Mesenchymal stem cell (in vitro differentiated cells and primary cell): ENCODE measurements around the gene C15orf39.

Experiments used
- DNase-seq: peaks from one replicate; pipeline ENCODE4 v3.0.0-alpha.2; 2013
- H2AFZ ChIP-seq: one replicate; pipeline ENCODE4 v1.6.1; 2013; ENCODE audit warnings: low read depth, mild to moderate bottlenecking, control low read depth, inconsistent platforms, low read length, moderate library complexity
- H2AK5ac ChIP-seq: 2 replicates; pipeline ENCODE4 v1.6.1; 2013; ENCODE audit warnings: low read length, moderate library complexity, mild to moderate bottlenecking, inconsistent platforms; ENCODE audit not compliant: severe bottlenecking
- H2BK120ac ChIP-seq: one replicate; pipeline ENCODE4 v1.6.1; 2013; ENCODE audit warnings: low read depth, mild to moderate bottlenecking, inconsistent platforms, low read length, moderate library complexity
- H2BK12ac ChIP-seq, 2 experiments: one replicate each; pipeline ENCODE4 v1.6.1; 2013; ENCODE audit warnings: inconsistent platforms in 2 of 2, low read length in 2 of 2, mild to moderate bottlenecking in 2 of 2, moderate library complexity in 2 of 2, control low read depth in 1 of 2
- H2BK15ac ChIP-seq: one replicate; pipeline ENCODE4 v1.6.1; 2013; ENCODE audit warnings: mild to moderate bottlenecking, low read depth, inconsistent platforms; ENCODE audit not compliant: poor library complexity, severe bottlenecking
- H2BK5ac ChIP-seq: 2 replicates; pipeline ENCODE4 v1.6.1; 2013; ENCODE audit warnings: low read depth, mild to moderate bottlenecking, low read length, control low read depth, inconsistent platforms; ENCODE audit not compliant: poor library complexity, severe bottlenecking
- H3K14ac ChIP-seq, 2 experiments: one replicate each; pipeline ENCODE4 v1.6.1; 2013; ENCODE audit warnings: inconsistent platforms in 2 of 2, low read length in 2 of 2, control low read depth in 1 of 2, mild to moderate bottlenecking in 1 of 2, moderate library complexity in 1 of 2
- H3K18ac ChIP-seq, 2 experiments: one replicate each; pipeline ENCODE4 v1.6.1; 2013; ENCODE audit warnings: inconsistent platforms in 2 of 2, low read length in 2 of 2, control low read depth in 1 of 2, low read depth in 1 of 2, mild to moderate bottlenecking in 1 of 2
- H3K23ac ChIP-seq, 2 experiments: one replicate each; pipeline ENCODE4 v1.6.1; 2013; ENCODE audit warnings: inconsistent platforms in 2 of 2, low read length in 2 of 2, mild to moderate bottlenecking in 2 of 2, moderate library complexity in 2 of 2, control low read depth in 1 of 2
- H3K27ac ChIP-seq: 2 replicates; pipeline ENCODE4 v1.5.1; 2013; ENCODE audit warnings: mild to moderate bottlenecking, moderate library complexity, low read length, control low read depth, inconsistent platforms; ENCODE audit not compliant: poor library complexity, severe bottlenecking
- H3K27me3 ChIP-seq, 2 experiments: 2 replicates each; pipeline versions ENCODE4 v1.6.1 to v1.7.0; 2013; ENCODE audit warnings: low read length in 2 of 2, mild to moderate bottlenecking in 2 of 2, moderate library complexity in 2 of 2, control low read depth in 1 of 2, inconsistent platforms in 1 of 2; ENCODE audit not compliant: control insufficient read depth in 1 of 2, insufficient read depth in 1 of 2
- H3K36me3 ChIP-seq, 2 experiments: 2 replicates each; pipeline versions ENCODE4 v1.6.1 to v1.7.0; 2013; ENCODE audit warnings: low read length in 2 of 2, control low read depth in 1 of 2, inconsistent platforms in 1 of 2, low read depth in 1 of 2, mild to moderate bottlenecking in 1 of 2; ENCODE audit not compliant: insufficient read depth in 2 of 2, control insufficient read depth in 1 of 2
- H3K4ac ChIP-seq, 2 experiments: one replicate each; pipeline ENCODE4 v1.6.1; 2013; ENCODE audit warnings: inconsistent platforms in 2 of 2, low read length in 2 of 2, mild to moderate bottlenecking in 2 of 2, moderate library complexity in 2 of 2, control low read depth in 1 of 2, low read depth in 1 of 2
- H3K4me1 ChIP-seq: 2 replicates; pipeline ENCODE4 v1.6.1; 2013; ENCODE audit warnings: low read depth, low read length, control low read depth; ENCODE audit not compliant: control insufficient read depth, insufficient read depth
- H3K4me2 ChIP-seq: 2 replicates; pipeline ENCODE4 v1.6.1; 2013; ENCODE audit warnings: low read length, mild to moderate bottlenecking, inconsistent platforms; ENCODE audit not compliant: poor library complexity, severe bottlenecking
- H3K4me3 ChIP-seq, 2 experiments: 2 replicates each; pipeline versions ENCODE4 v1.5.1 to v1.7.0; 2013; ENCODE audit warnings: low read length in 2 of 2, mild to moderate bottlenecking in 2 of 2, control low read depth in 1 of 2, low read depth in 1 of 2; ENCODE audit not compliant: insufficient read depth in 1 of 2
- H3K79me1 ChIP-seq: replicated peaks from 2 replicates; pipeline ENCODE4 v1.6.1; 2013; ENCODE audit warnings: mild to moderate bottlenecking, control low read depth, low read length, inconsistent platforms; ENCODE audit not compliant: poor library complexity, severe bottlenecking
- H3K9ac ChIP-seq: 2 replicates; pipeline ENCODE4 v1.7.0; 2013; ENCODE audit warnings: mild to moderate bottlenecking, low read length, moderate library complexity
- H3K9me3 ChIP-seq: 2 replicates; pipeline ENCODE4 v1.7.0; 2013; ENCODE audit warnings: mild to moderate bottlenecking, low read length; ENCODE audit not compliant: control insufficient read depth
- H4K8ac ChIP-seq: one replicate; pipeline ENCODE4 v1.6.1; 2013; ENCODE audit warnings: inconsistent platforms, mild to moderate bottlenecking, low read length, moderate library complexity
- H4K91ac ChIP-seq: one replicate; pipeline ENCODE4 v1.6.1; 2013; ENCODE audit warnings: mild to moderate bottlenecking, low read length, inconsistent platforms
- WGBS: methylation state at CpG from one replicate; pipeline ENCODE4 v1.1.7; 2013; ENCODE audit warnings: mixed read lengths; 5-methylcytosine and 5-hydroxymethylcytosine counted together

The C15orf39 gene

GRCh38 chr15:75202251-75203016 is 752 bp downstream of the C15orf39 start:
- Histone ChIP-seq H2BK120ac (peak overlapping the region; percentile 84), H3K27me3 (peaks cover 16 to 30% of the 10 kb centered on the region in 2 experiments), H2AK5ac (no peak overlapping the region), H2BK12ac (peak overlapping the region; percentile 56 to 75), H2BK15ac (peak overlapping the region; percentile 91), H3K9ac (peak overlapping the region; percentile 99), H2AFZ (peak overlapping the region; percentile 7), H4K8ac (peak overlapping the region; percentile 73), H3K18ac (peak overlapping the region; percentile 54 to 93), H3K4ac (peak overlapping the region; percentile 8 to 95), H3K27ac (no peak overlapping the region), H3K14ac (peak overlapping the region in 1 of 2 experiments; percentile 19), H3K23ac (peak overlapping the region in 1 of 2 experiments; percentile 86), H3K9me3 (no peaks in the 10 kb centered on the region), H2BK5ac (no peak overlapping the region), H3K4me1 (peaks cover 28% of the 10 kb centered on the region), H4K91ac (peak overlapping the region; percentile 77), H3K4me3 (peak overlapping the region; percentile 76 to 91), H3K4me2 (peak overlapping the region; percentile 97), H3K79me1 (peaks cover 2% of the 10 kb centered on the region), H3K36me3 (peaks cover 13 to 16% of the 10 kb centered on the region in 2 experiments)
- DNase-seq = peak; percentile 86
- WGBS = 1% methylated on average over 56 of the region's 71 CpGs

- Histone ChIP-seq H4K8ac (peak overlapping the region; percentile 73), H2BK12ac (peak overlapping the region in 1 of 2 experiments; percentile 51), H2AK5ac (no peak overlapping the region), H2BK5ac (peak overlapping the region; percentile 15), H2AFZ (peak overlapping the region; percentile 7), H3K27ac (no peak overlapping the region), H3K27me3 (peaks cover 16 to 30% of the 10 kb centered on the region in 2 experiments), H2BK15ac (no peak overlapping the region), H3K4me2 (peak overlapping the region; percentile 97), H3K18ac (peak overlapping the region; percentile 54 to 93), H3K4ac (peak overlapping the region; percentile 20 to 95), H3K9ac (peak overlapping the region; percentile 99), H3K36me3 (peaks cover 21 to 24% of the 10 kb centered on the region in 2 experiments), H3K79me1 (peaks cover 2% of the 10 kb centered on the region), H3K23ac (peak overlapping the region in 1 of 2 experiments; percentile 97), H2BK120ac (no peak overlapping the region), H3K4me1 (peaks cover 34% of the 10 kb centered on the region), H3K9me3 (no peaks in the 10 kb centered on the region), H3K14ac (peak overlapping the region in 1 of 2 experiments; percentile 73), H4K91ac (peak overlapping the region; percentile 25), H3K4me3 (peak overlapping the region; percentile 76 to 91)
- DNase-seq = peak; percentile 53
- 21% methylated on average over 18 of the region's 18 CpGs for WGBS
Observed at GRCh38 chr15:75203017-75203907, 1.6 kb downstream of the C15orf39 start.

GRCh38 chr15:75203908-75204263 is 2.2 kb downstream of the C15orf39 start:
- Histone ChIP-seq H2BK5ac (no peak overlapping the region), H3K14ac (peak overlapping the region in 1 of 2 experiments; percentile 29), H3K27me3 (peaks cover 16 to 24% of the 10 kb centered on the region in 2 experiments), H3K4me2 (no peak overlapping the region), H2AK5ac (no peak overlapping the region), H4K91ac (no peak overlapping the region), H2AFZ (no peak overlapping the region), H3K4ac (peak overlapping the region in 1 of 2 experiments; percentile 20), H3K36me3 (peaks cover 27 to 31% of the 10 kb centered on the region in 2 experiments), H3K4me3 (peak overlapping the region in 1 of 2 experiments; percentile 91), H3K4me1 (peaks cover 34% of the 10 kb centered on the region), H2BK120ac (no peak overlapping the region), H4K8ac (no peak overlapping the region), H3K27ac (no peak overlapping the region), H3K79me1 (peaks cover 2% of the 10 kb centered on the region), H3K9me3 (no peaks in the 10 kb centered on the region), H3K9ac (peak overlapping the region; percentile 99), H2BK12ac (no peak overlapping the region), H3K18ac (no peak overlapping the region), H2BK15ac (no peak overlapping the region), H3K23ac (no peak overlapping the region)
- peak; percentile 6 for DNase-seq
- 92% methylated on average over 1 of the region's 1 CpG for WGBS
